ENCODE data around the gene MAPK12. TPM values are rescaled to one million over a fixed set of nuclear protein-coding genes. Genes with fewer than 3 reads are reported as not detected.

Gene MAPK12
- total and polyA plus RNA-seq, 2 donors from 2014 or later, result 13.4 to 15.9 TPM

GRCh38 chr22:50260801-50261614, 475 bp downstream of the MAPK12 start:
- Histone ChIP-seq H3K9me3 (ENCODE audit: control insufficient read depth in 2 of 3, insufficient read depth in 1 of 3, low read length in 3 of 3) (no peaks in the 10 kb centered on the region), H3K36me3 (ENCODE audit: control insufficient read depth in 2 of 3, insufficient read depth in 3 of 3, low read length in 3 of 3) (no peaks in the 10 kb centered on the region), H3K9ac (ENCODE audit: low read length in 3 of 3) (no peak overlapping the region), H3K27me3 (ENCODE audit: control insufficient read depth, insufficient read depth, low read length) (no peaks in the 10 kb centered on the region), H3K4me1 (ENCODE audit: control insufficient read depth in 2 of 3, insufficient read depth in 2 of 3, low read depth in 1 of 3, low read length in 3 of 3) (peaks cover 0 to 9% (median 6%) of the 10 kb centered on the region in 3 donors), H3K4me3 (ENCODE audit: low read length in 3 of 3) (peak overlapping the region; percentile 7 to 39 (median 17)), H3K27ac (ENCODE audit: low read depth in 2 of 2, low read length in 2 of 2) (no peak overlapping the region)
- no peak for FAIRE-seq
- intact Hi-C loops (cut with DNase I), result loop anchor here (5.0 kb wide), 1 partner anchor 76 kb away; no protein-coding TSS in a partner anchor
- TF ChIP-seq CTCF (IDR thresholded peaks at IDR 0.05; ENCODE audit: borderline replicate concordance, extremely low read depth, insufficient read depth), result no peak
- DNase-seq, result peak in 4 of 5 donors; percentile 44 to 75 (median 60)

- Histone ChIP-seq H3K9ac (ENCODE audit: low read length in 3 of 3) (no peak overlapping the region), H3K27ac (ENCODE audit: low read depth in 2 of 2, low read length in 2 of 2) (no peak overlapping the region), H3K4me3 (ENCODE audit: low read length in 3 of 3) (peak overlapping the region in 1 of 3 donors; percentile 39)
These were observed 1.1 kb downstream of the MAPK12 start for GRCh38 chr22:50260434-50260800.

GRCh38 chr22:50259302-50259701, 2.2 kb downstream of the MAPK12 start:
- no peak overlapping the region for H3K9ac ChIP-seq (ENCODE audit: low read length in 3 of 3)
- no peaks in the 10 kb centered on the region for H3K27me3 ChIP-seq (ENCODE audit: control insufficient read depth, insufficient read depth, low read length)
- TF ChIP-seq CTCF (IDR thresholded peaks at IDR 0.05; ENCODE audit: borderline replicate concordance, extremely low read depth, insufficient read depth), result no peak
- no peaks in the 10 kb centered on the region for H3K36me3 ChIP-seq (ENCODE audit: control insufficient read depth in 2 of 3, insufficient read depth in 3 of 3, low read length in 3 of 3)
- intact Hi-C loops (cut with DNase I), result no loop called here
- no peaks in the 10 kb centered on the region for H3K9me3 ChIP-seq (ENCODE audit: control insufficient read depth in 2 of 3, insufficient read depth in 1 of 3, low read length in 3 of 3)
- H3K27ac ChIP-seq (ENCODE audit: low read depth in 2 of 2, low read length in 2 of 2), result no peak overlapping the region
- FAIRE-seq (no peak), DNase-seq (no peak)
- peaks cover 0 to 9% (median 6%) of the 10 kb centered on the region in 3 donors for H3K4me1 ChIP-seq (ENCODE audit: control insufficient read depth in 2 of 3, insufficient read depth in 2 of 3, low read depth in 1 of 3, low read length in 3 of 3)
- no peak overlapping the region for H3K4me3 ChIP-seq (ENCODE audit: low read length in 3 of 3)

More at GRCh38 chr22:50260434-50260800, 1.1 kb downstream of the MAPK12 start:
- Histone ChIP-seq H3K27me3 (ENCODE audit: control insufficient read depth, insufficient read depth, low read length) (no peaks in the 10 kb centered on the region), H3K36me3 (ENCODE audit: control insufficient read depth in 2 of 3, insufficient read depth in 3 of 3, low read length in 3 of 3) (no peaks in the 10 kb centered on the region), H3K4me1 (ENCODE audit: control insufficient read depth in 2 of 3, insufficient read depth in 2 of 3, low read depth in 1 of 3, low read length in 3 of 3) (peaks cover 0 to 9% (median 6%) of the 10 kb centered on the region in 3 donors), H3K9me3 (ENCODE audit: control insufficient read depth in 2 of 3, insufficient read depth in 1 of 3, low read length in 3 of 3) (no peaks in the 10 kb centered on the region)
- DNase-seq (no peak), FAIRE-seq (no peak)
- TF ChIP-seq CTCF (IDR thresholded peaks at IDR 0.05; ENCODE audit: borderline replicate concordance, extremely low read depth, insufficient read depth), result no peak
- intact Hi-C loops (cut with DNase I), result loop anchor here (5.0 kb wide), 1 partner anchor 77 kb away; no protein-coding TSS in a partner anchor
